ENCODE measurements around the gene AIFM3.
A peak's percentile ranks its signal among the peaks of the same experiment; 100 is the strongest.

The AIFM3 gene

GRCh38 chr22:21014726-21015465 lies 47.8 kb downstream of the AIFM3 start, which contains the start of gene P2RX6:
P2RX6 (plus strand) TSS chr22:21015165; CDS start chr22:21015175, 10 bp downstream.
- no peak for TF ChIP-seq CTCF (IDR thresholded peaks at IDR 0.05)
- Histone ChIP-seq H3K4me2 (ENCODE audit: low read length) (peak within 1 kb of the TSS; percentile 66), H3K27ac (peak within 1 kb of the TSS; percentile 2), H3K4me1 (no peaks in the 10 kb centered on the region), H3K4me3 (ENCODE audit: low read depth, low read length) (peak within 1 kb of the TSS; percentile 55), H3K9ac (no peak within 1 kb of the TSS), H2AFZ (peak within 1 kb of the TSS; percentile 74), H3K36me3 (ENCODE audit: control insufficient read depth, insufficient read depth, low read length) (no peaks in the 10 kb centered on the region), H3K9me3 (ENCODE audit: control insufficient read depth, low read length) (no peaks in the 10 kb centered on the region), H3K27me3 (ENCODE audit: control insufficient read depth, insufficient read depth, low read length) (no peaks in the 10 kb centered on the region), H3K79me2 (no peaks in the 10 kb centered on the region)

GRCh38 chr22:21015466-21016006 lies 48.5 kb downstream of the AIFM3 start:
- H3K9me3 ChIP-seq (ENCODE audit: control insufficient read depth, low read length): no peaks in the 10 kb centered on the region
- H3K79me2 ChIP-seq: no peaks in the 10 kb centered on the region
- H3K4me1 ChIP-seq: no peaks in the 10 kb centered on the region
- H3K4me3 ChIP-seq (ENCODE audit: low read depth, low read length): no peak overlapping the region
- H3K9ac ChIP-seq: no peak overlapping the region
- no peaks in the 10 kb centered on the region for H3K36me3 ChIP-seq (ENCODE audit: control insufficient read depth, insufficient read depth, low read length)
- H2AFZ ChIP-seq: no peak overlapping the region
- H3K27me3 ChIP-seq (ENCODE audit: control insufficient read depth, insufficient read depth, low read length): no peaks in the 10 kb centered on the region
- no peak overlapping the region for H3K27ac ChIP-seq
- H3K4me2 ChIP-seq (ENCODE audit: low read length): no peak overlapping the region
- TF ChIP-seq CTCF (IDR thresholded peaks at IDR 0.05): no peak

GRCh38 chr22:21016644-21017420 lies 49.8 kb downstream of the AIFM3 start:
- H3K27ac ChIP-seq: no peak overlapping the region
- no peaks in the 10 kb centered on the region for H3K36me3 ChIP-seq (ENCODE audit: control insufficient read depth, insufficient read depth, low read length)
- no peak overlapping the region for H3K9ac ChIP-seq
- H3K79me2 ChIP-seq: no peaks in the 10 kb centered on the region
- no peaks in the 10 kb centered on the region for H3K4me1 ChIP-seq
- no peaks in the 10 kb centered on the region for H3K9me3 ChIP-seq (ENCODE audit: control insufficient read depth, low read length)
- H3K27me3 ChIP-seq (ENCODE audit: control insufficient read depth, insufficient read depth, low read length): no peaks in the 10 kb centered on the region
- H2AFZ ChIP-seq: no peak overlapping the region
- H3K4me3 ChIP-seq (ENCODE audit: low read depth, low read length): no peak overlapping the region
- TF ChIP-seq CTCF (IDR thresholded peaks at IDR 0.05): no peak
- no peak overlapping the region for H3K4me2 ChIP-seq (ENCODE audit: low read length)

- Histone ChIP-seq H3K4me2 (ENCODE audit: low read length) (no peak overlapping the region), H3K4me1 (no peaks in the 10 kb centered on the region), H3K79me2 (no peaks in the 10 kb centered on the region), H3K27ac (no peak overlapping the region), H3K9ac (no peak overlapping the region), H3K9me3 (ENCODE audit: control insufficient read depth, low read length) (no peaks in the 10 kb centered on the region), H3K36me3 (ENCODE audit: control insufficient read depth, insufficient read depth, low read length) (no peaks in the 10 kb centered on the region), H2AFZ (no peak overlapping the region), H3K4me3 (ENCODE audit: low read depth, low read length) (no peak overlapping the region), H3K27me3 (ENCODE audit: control insufficient read depth, insufficient read depth, low read length) (no peaks in the 10 kb centered on the region)
- no peak for TF ChIP-seq CTCF (IDR thresholded peaks at IDR 0.05)
Measured at GRCh38 chr22:21018314-21018713, 51.3 kb downstream of the AIFM3 start.
